HUDEP-2 (cell line): ENCODE results near the gene SGK2.
A peak's percentile ranks its signal among the peaks of the same experiment; 100 is the strongest.

Experiments used
- DNase-seq, 76 experiments: peaks; one replicate each; lab custom pipeline; 2025; ENCODE audit not compliant: unreplicated experiment in 76 of 76; lab: John Stamatoyannopoulos, UW

The SGK2 gene

DNA sequence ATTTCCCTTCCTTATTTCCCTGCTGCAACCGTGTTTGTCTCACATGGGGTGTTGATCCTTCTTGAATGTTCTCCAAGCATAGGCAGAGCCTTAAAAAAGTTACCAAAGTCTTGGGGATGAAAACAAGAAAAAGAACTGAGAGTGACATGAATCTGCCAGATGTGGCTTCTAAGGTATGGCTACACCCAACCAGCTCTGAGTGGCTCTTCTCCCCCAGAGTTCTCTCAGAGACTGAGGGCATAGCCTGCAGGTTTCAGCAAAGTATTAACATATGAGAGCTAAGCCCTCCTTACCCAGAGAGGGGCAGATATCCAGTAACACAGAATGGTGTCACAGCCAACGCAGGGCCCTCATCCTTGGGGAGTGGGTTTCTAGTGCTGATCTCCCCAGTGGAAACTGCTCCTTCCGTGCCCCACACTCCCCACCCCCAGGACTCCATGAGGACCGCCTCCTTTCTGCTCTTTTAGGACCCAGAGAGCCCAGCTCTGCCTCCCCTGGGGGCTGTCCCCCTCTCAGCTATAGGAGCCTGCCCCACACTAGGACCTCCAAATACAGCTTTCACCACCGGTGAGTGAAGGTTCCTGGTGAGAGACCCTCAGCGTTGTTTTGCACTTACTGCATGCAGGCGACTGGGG is 23.3 kb upstream of the SGK2 start:
- no peak for DNase-seq

DNA sequence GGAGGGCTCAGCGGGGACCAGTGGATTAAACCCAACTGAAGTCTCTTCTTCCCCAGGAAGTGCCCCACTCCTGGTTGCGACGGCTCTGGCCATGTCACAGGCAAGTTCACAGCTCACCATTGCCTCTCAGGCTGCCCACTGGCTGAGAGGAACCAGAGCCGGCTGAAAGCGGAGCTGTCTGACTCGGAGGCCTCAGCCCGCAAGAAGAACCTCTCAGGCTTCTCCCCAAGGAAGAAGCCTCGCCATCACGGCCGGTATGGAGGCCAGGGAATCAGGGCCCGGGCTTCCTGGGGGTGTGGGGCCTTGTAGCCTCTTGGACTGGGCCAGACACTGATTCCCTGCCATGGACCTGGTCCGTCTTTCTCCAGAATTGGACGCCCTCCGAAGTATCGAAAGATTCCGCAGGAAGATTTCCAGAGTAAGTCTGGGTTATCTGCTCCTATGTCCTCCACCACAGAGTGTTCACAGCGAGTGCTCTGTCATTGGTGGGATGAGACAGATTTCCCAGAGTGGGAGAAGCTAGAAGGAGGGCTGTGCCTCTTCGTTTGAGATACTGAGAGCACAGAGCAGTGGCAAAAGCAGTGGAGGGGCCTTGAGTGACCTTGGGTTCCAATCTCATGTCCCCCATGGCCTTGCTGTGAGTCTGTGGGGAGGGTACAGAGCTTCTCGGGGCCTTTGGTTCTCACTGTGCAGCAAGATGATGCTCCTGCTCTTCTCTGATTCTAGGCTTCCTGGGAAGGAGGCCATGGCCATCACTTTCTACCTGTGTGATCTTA is 22.6 kb upstream of the SGK2 start:
- DNase-seq: no peak

DNA sequence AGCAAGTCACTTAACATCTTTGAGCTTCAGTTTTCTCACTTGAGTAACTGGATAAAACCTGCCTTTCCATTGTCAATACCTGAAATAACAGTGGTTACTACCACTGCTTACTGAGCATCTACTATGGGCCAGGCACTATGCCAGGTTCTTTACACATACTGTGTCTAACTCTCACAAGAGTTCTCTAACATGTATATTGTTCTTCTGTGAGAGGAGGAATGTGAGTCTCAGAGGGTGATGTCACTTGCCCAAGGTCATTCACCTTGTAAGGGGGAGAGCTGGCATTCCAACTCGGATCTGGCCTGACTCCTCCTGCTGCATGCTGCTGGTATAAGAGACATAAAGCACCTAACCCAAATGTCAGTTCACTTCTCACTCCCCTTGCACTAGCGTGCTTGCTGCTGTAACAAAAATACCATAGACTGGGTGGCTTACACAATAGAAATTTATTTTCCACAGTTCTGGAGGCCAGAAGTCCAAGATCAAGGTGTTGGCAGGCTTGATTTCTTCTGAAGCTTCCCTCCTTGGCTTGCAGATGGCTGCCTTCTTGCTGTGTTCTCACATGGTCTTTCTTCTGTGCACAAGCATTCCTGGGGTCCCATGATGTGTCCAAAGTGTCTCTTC is 21.9 kb upstream of the SGK2 start:
- DNase-seq: no peak

DNA sequence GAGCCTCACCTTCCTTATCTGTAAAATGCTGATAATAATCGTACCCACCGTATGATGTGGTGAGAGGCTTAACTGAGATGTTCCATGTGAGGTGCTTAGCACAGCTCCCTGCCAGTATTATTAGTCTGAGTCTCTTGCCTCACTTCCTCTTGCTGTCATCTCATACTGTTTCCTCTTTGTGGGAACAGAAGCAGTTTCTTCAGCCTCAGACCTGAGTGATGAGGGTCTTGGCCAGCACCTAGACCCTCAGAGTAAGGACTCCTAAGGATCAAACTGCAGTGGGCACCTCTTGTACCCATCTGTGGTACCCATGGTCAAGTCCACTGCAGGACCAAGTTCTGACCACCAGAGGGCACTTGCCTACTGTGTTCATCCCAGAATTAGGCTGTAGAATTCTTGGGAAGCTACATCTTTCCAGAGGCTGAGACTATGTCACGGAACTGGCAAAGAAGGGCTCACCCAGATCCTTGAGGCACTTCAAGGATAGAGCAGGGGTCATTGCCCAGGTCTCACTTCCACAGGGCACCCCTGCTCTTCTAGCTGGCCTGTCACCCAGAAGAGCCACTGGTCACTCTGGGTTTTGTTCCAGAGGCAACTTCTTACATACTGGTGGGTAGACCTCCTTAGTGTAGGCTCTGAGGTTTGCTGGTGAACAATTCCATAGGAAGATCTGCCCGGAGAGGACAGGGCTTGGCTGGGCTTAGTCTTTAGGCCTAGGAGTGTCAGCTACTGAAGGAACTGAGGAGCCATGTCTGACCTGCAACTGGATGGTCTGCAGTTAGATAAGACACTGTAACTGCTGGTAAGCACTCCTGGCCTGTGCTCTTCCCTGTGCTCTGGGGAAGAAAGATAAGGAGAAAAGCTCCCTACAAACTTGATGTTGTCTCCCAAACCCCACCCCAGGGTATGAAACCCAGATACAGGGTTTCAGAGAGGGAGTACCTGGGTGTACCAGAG is 20.6 kb upstream of the SGK2 start:
- peak in 56 of 76 experiments; percentile 1 to 66 (median 24) for DNase-seq

DNA sequence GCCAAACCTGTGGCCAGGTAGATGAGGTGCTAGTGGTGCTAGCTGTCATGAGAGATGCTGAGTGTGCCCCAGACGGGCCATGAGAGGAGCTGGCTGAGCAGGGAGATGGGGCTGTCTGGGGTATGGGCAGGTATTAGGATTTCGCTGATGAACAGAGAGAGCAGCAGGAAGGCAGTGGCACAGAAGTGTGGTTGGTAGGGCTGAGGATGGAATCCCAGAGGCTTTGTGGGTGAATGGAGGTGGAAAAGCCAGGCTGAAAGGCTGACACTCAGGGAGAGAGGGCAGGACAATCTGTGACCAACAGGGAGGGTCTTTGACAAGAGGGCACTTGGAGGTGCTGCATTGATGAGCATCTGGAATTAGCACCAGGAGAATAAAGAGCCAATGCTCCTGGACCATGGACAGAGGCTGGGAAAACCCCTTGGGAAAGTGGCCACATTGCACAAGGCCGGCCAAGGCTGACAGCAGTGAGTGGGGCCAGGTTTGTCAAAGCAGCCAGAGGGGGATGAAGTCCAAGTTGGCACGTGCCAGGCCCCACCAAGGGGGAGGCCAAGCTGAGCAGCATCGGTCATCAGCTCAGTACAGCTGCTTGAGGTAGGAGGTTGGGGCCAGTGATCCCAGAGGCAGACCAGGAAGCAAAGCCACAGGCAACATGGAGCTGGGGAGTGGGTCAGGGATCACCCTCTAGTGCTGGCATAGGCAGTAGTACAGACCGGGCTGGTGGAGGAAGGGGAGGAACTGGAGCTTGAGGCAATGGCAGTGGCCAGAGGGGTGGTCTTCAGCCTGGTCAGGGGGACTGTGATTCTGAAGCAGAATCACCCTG is 19.7 kb upstream of the SGK2 start:
- DNase-seq: no peak

DNA sequence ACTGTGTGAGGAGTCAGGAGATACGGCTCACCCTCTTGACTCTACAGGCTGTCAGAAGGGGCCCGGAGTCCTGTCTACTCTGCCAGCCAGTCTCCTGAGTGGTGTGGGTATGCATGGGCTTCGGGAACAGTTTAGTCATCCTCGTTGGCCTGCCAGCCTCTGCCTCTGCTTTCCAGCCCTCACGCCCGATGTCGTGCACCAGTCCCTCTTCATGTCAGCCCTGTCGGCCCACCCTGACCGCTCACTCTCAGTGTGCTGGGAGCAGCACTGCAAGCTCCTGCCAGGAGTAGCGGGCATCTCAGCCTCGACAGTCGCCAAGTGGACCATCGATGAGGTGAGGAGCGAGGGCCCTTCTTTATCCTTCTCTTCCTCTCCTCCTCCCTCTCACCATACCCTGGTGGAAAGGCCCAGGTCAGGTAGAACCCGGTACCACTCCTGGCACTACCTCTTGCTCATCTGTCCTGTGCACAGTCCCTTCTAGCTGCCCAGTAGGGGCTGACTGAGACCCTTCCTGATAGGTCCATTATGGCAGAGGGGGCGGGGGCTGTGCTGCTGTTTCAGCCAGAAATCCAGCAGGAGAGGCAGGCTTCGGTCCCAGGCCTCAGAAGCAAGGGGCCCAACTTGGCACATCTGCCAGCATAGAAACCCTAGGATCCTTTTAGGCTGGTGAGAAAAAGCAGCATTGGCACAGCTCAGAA is 18.7 kb upstream of the SGK2 start:
- no peak for DNase-seq

DNA sequence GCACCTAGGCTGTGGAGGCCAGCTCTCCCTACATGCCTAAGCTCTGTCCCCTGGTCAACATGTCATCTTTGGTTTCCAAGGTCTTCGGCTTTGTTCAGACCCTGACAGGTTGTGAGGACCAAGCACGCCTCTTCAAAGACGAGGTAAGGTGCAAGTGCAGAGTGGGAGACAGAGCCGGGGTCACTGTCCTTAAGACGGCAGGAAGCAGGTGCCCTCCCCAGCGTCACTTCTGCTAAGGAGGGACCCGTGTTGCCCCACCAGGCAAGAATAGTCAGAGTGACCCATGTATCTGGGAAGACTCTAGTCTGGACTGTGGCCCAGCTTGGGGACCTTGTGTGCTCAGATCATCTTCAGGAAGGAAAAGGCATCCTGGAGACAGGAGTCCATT is 18.2 kb upstream of the SGK2 start:
- DNase-seq: no peak

DNA sequence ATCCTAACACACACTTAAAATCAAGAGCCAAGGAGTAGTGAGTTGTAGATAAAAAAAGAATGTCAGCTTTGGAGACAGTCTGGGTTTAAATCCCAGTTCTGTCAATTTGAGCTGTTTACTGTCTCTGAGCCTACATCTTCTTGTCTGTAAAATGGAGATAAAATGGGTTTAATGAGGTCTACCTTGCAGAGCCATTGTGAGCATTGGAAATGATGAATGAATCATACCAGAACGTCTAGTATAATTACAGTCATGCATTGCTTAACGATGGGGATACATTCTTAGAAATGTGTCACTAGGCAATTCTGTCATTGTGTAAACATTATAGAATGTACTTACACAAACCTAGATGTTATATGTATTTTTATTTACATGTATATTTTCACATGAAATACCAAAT is 17.6 kb upstream of the SGK2 start:
- DNase-seq: no peak

DNA sequence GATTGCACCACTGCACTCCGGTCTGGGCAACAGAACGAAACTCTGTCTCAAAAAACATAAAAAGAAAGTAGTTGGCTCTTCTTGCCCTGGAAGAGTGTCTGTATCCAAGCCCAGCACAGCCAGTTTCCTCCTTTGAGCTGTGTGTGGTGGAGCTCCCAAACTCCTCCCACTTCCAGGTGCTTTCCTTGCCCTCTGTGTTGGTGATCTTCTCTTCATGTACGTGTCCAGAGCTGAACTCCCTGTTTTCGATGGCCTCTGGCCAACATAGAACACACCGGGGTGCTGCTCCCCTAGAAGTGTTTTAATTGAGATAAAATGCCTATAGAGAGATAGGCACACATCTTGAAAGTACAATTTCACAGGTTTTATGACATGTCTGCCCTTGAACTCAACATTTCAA is 16.7 kb upstream of the SGK2 start:
- DNase-seq: no peak

DNA sequence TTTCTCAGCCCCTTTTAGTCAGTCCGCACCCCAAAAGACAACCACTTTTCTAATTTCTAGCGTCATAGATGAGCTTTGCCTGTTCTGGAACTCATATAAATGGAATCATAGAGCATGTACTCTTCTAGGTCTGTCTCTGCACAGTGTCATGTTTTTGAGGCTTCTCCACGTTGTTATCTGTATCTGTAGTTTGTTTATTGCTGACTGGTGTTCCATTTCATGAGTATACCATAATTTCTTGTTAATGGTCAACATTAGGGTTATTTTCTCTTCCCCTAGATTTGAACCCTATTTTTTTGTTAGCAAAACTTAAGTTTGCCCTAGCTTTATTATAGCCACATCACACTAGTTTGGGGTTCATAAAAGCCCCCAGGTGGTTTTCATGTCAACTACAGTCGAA is 16.2 kb upstream of the SGK2 start:
- DNase-seq: no peak

DNA sequence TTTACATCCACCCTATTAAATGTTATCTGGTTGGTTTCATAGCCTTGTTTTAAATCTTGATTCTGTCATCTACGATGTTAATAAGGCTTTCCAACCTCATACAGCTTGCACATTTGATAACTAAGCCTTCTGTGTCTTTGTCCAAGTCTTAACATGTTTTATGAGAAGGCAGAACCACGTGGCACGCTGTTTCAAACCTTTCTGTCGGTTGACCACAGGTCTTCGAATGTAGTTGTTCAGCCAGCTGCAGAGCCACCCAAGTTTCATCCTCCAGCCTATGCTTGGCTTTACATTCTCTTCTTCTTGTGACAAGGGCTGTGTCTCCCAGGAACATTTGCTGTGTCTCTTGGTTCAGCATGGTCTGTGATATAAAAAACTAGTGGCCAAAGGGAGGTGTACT is 15.7 kb upstream of the SGK2 start:
- no peak for DNase-seq

DNA sequence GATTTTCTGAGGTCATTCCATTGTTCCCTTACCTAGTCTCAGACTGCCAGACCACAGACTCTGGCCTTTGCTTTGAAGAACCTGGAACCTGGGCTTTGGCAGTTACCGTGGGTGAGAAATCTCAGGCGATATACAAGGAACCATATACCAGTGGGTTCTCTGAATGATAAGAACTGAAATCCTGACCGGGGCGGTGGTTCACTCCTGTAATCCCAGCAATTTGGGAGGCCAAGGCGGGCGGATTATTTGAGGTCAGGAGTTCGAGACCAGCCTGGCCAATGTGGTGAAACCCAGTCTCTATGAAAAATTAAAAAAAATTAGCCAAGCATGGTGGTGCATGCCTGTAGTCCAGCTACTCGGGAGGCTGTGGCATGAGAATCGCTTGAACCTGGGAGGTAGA is 14.3 kb upstream of the SGK2 start:
- no peak for DNase-seq

DNA sequence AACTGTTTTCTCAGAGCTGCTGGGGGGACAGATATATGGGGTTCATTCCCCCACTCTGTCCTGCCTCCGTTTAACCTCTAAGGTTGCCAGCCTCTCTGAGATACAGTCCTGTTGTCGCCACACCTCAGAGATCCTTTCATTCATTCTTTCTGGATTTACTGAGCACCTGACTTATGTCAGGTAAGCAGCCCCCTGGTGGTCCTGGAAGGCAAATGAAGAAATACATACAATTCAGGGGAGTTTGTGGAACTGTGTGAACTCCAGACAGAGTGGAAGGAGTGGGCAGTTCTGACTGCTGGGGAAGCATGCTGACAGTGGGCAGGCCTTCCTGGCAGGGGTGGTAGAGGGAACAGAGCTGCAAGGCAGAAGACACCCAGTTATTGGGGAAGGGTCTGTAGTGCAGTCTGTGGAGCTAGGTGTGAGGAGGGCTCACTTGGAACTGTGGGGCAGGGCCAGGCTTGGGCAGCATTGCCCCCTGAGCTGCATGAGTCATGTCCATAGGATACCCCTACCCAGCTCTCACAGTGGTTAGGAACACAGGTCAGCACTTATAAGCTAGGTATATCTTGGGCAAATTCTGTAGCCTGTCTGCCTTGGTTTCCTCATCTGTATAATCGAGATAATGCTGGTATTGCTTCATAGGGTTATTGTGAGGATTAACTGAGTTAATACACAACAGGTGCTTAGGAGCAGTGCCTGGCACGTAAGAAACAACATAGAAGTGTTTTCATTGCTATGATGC is 12.8 kb upstream of the SGK2 start:
- DNase-seq: no peak

DNA sequence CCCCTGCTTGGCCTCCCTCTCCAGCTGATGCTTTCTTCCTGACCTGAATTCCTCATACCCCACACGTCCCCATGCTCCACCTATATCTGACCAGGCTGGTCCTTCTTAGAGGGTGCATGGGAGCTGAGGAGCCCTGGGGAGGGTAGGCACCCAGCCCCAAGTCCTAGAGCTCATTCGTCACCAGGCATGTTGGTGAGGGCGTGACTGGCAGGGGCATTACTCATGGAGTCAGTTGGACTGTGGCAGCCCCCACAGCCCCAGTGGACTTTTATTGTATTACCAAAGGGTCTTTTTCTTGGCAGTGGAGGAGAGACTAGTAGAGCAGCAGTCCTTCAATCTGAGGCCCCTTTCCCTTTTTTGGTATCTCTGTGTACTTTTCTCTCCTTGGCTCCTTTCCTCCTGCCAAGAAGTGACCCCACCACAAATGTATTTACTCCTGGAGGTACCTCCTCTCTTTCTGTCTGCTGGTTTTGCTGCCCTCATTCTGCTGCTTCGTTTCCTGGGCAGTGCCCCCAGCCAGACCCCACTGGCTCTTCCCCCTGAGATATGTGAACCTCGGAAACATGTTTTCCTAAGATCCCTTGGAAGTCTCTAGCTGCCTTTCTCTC is 10.4 kb upstream of the SGK2 start:
- no peak for DNase-seq

DNA sequence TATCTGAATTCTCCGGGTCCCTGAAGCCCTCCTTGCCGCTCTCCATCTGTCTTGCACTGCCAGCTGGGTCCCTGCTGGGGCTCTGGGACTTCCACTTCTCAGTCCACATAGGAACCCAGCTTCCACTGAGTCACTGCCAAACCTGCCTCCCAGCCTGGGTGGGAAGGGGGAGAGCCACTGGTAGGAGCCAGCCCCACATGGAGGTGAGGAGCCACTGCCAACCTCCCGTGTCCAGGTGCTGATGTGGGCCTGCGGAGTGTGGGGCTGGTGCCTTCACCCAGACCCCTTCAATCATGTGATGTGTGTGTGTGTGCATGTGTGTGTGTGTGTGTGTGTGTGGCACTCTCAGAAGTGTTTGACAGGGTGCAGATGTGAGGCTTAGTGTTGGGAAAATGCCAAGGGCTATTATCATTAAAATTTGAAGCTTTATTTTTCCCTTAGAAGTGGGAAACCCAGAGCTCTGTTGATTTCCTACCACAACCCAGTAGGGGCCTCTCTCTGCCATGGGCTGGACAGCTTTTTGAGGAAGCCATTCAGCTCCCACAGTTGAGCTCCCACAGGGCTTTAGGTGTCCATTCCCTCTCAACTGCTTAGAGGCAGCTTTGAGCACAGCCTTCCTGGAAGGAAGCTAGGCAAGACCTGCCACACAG is 9.3 kb upstream of the SGK2 start:
- DNase-seq: no peak

DNA sequence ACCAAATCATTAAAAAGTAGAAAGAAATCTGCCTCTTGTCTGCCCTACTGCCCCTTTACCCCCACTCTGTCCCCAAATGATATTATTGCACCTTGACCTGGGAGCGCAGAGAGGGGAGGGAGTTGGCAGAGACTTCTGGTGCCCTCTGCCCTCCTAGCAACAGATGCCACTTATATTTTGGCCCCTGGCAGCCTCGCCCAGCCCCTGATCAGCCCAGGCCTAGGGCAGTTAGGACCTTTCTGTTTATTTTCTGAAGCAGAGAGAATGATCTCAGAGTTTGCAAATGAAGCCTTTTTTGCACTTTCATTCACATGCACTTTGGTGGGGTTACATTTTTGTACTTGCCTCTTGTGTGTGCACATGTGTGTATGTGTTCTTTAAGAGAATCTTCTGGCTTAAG is 8.4 kb upstream of the SGK2 start:
- DNase-seq: no peak

DNA sequence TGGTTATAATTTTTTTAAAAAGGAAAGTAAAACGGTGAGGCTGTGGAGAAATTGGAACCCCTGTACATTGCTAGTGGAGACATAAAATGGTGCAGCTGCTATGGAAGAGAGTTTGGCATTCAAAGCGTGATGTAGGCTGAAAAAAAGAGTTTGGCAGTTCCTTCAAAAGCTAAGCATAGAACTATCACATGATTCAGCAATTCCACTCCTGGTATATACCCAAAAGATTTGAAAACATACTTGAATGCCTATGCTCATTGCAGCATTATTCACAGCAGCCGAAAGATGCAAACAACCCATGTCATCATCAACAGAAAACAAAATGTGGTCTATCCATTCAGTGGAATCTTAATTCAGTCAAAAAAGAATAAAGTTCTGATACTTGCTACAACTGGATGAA is 4.5 kb upstream of the SGK2 start:
- no peak for DNase-seq
